Glutamatergic neuron (in vitro differentiated cells): ENCODE measurements around the gene IL3RA. TPM values are rescaled to one million over a fixed set of nuclear protein-coding genes. Genes with fewer than 3 reads are reported as not detected.
"Not testable (repeated sequence)": the region's sequence is repeated elsewhere in the genome, so short reads cannot be mapped to it uniquely, and the experiment has no call there.

Experiments used
- DNase-seq: peaks from one replicate; pipeline ENCODE4 v3.0.0; 2022
- H3K27ac Mint-ChIP-seq: one replicate; pipeline ENCODE4 v1.8.0; 2020; ENCODE audit warnings: mild to moderate bottlenecking, mixed read lengths, inconsistent platforms; ENCODE audit not compliant: unreplicated experiment
- H3K27me3 Mint-ChIP-seq: one replicate; pipeline ENCODE4 v1.8.0; 2020; ENCODE audit warnings: mild to moderate bottlenecking, moderate library complexity, mixed read lengths, inconsistent platforms; ENCODE audit not compliant: unreplicated experiment
- H3K36me3 Mint-ChIP-seq: one replicate; pipeline ENCODE4 v1.8.0; 2020; ENCODE audit warnings: mild to moderate bottlenecking, mixed read lengths, inconsistent platforms; ENCODE audit not compliant: unreplicated experiment
- H3K4me1 Mint-ChIP-seq: one replicate; pipeline ENCODE4 v1.8.0; 2020; ENCODE audit warnings: mild to moderate bottlenecking, low read depth, mixed read lengths, inconsistent platforms; ENCODE audit not compliant: unreplicated experiment
- H3K4me3 Mint-ChIP-seq: one replicate; pipeline ENCODE4 v1.8.0; 2020; ENCODE audit warnings: mild to moderate bottlenecking, mixed read lengths, inconsistent platforms; ENCODE audit not compliant: unreplicated experiment
- H3K9me3 Mint-ChIP-seq: one replicate; pipeline ENCODE4 v1.8.0; 2020; ENCODE audit warnings: mild to moderate bottlenecking, moderate library complexity, mixed read lengths, inconsistent platforms; ENCODE audit not compliant: unreplicated experiment
- CTCF ChIP-seq: fragments of 200-600 bp; sonication (generic); IDR thresholded peaks from one replicate; pipeline ENCODE4 v1.5.0; 2021; ENCODE audit not compliant: partially characterized antibody, unreplicated experiment
- total RNA-seq: library from RNA; stranded (reverse); fragmentation: NEBNext Ultra II Directional; extraction: Animal tissue kit (Norgen Biotek cat#: 25700); gene quantifications from one replicate; pipeline ENCODE4 v1.2.1, GENCODE V29; 2021; ENCODE audit not compliant: unreplicated experiment

IL3RA gene
- total RNA-seq, 1 donor from 2014 or later: not detected

GRCh38 chrX:1421433-1422134, 85.0 kb downstream of the IL3RA start:
- no peak overlapping the region for H3K4me3 Mint-ChIP-seq
- peaks cover 37% of the 10 kb centered on the region for H3K36me3 Mint-ChIP-seq
- H3K4me1 Mint-ChIP-seq: no peaks in the 10 kb centered on the region
- peaks cover 18% of the 10 kb centered on the region for H3K9me3 Mint-ChIP-seq
- H3K27me3 Mint-ChIP-seq: peaks cover 14% of the 10 kb centered on the region
- DNase-seq: no peak
- no peak overlapping the region for H3K27ac Mint-ChIP-seq
- no peak for TF ChIP-seq CTCF

GRCh38 chrX:1422135-1422465, 85.5 kb downstream of the IL3RA start:
- DNase-seq: no peak
- H3K9me3 Mint-ChIP-seq: peaks cover 21% of the 10 kb centered on the region
- H3K36me3 Mint-ChIP-seq: peaks cover 42% of the 10 kb centered on the region
- no peak for TF ChIP-seq CTCF
- no peak overlapping the region for H3K4me3 Mint-ChIP-seq
- H3K27ac Mint-ChIP-seq: no peak overlapping the region
- no peaks in the 10 kb centered on the region for H3K4me1 Mint-ChIP-seq
- H3K27me3 Mint-ChIP-seq: peaks cover 19% of the 10 kb centered on the region

- peaks cover 21% of the 10 kb centered on the region for H3K9me3 Mint-ChIP-seq
Observed at GRCh38 chrX:1423215-1423614, 86.6 kb downstream of the IL3RA start.

GRCh38 chrX:1424147-1424851, 87.7 kb downstream of the IL3RA start:
- TF ChIP-seq CTCF: no peak
- Mint-ChIP-seq H3K9me3 (peaks cover 19% of the 10 kb centered on the region), H3K4me3 (no peak overlapping the region), H3K27ac (no peak overlapping the region), H3K4me1 (no peaks in the 10 kb centered on the region), H3K36me3 (peaks cover 45% of the 10 kb centered on the region), H3K27me3 (peaks cover 22% of the 10 kb centered on the region)
- no peak for DNase-seq

More at GRCh38 chrX:1423215-1423614, 86.6 kb downstream of the IL3RA start:
- Mint-ChIP-seq H3K36me3 (peaks cover 45% of the 10 kb centered on the region), H3K4me1 (no peaks in the 10 kb centered on the region), H3K4me3 (no peak overlapping the region), H3K27me3 (peaks cover 22% of the 10 kb centered on the region), H3K27ac (no peak overlapping the region)
- TF ChIP-seq CTCF: no peak
- DNase-seq: no peak

GRCh38 chrX:1425381-1425780, 88.8 kb downstream of the IL3RA start:
- Mint-ChIP-seq H3K4me3 (no peak overlapping the region), H3K27ac (no peak overlapping the region), H3K9me3 (peaks cover 13% of the 10 kb centered on the region), H3K36me3 (peaks cover 37% of the 10 kb centered on the region), H3K27me3 (peaks cover 18% of the 10 kb centered on the region), H3K4me1 (no peaks in the 10 kb centered on the region)
- DNase-seq: no peak
- TF ChIP-seq CTCF: no peak

GRCh38 chrX:1426321-1426720, 89.7 kb downstream of the IL3RA start:
- H3K9me3 Mint-ChIP-seq: peaks cover 11% of the 10 kb centered on the region
- peaks cover 16% of the 10 kb centered on the region for H3K27me3 Mint-ChIP-seq
- peaks cover 35% of the 10 kb centered on the region for H3K36me3 Mint-ChIP-seq
- not testable (repeated sequence) for DNase-seq, H3K4me3 Mint-ChIP-seq, H3K27ac Mint-ChIP-seq, H3K4me1 Mint-ChIP-seq
